Endothelial cell of hepatic sinusoid (primary cell): ENCODE measurements around the gene FRY.

Experiments used
- in situ Hi-C: cut with HindIII; loops from 2 replicates; pipeline ENCODE4 v1.10.0; 2017; ENCODE audit warnings: low sequenced_read_pairs

FRY gene

DNA sequence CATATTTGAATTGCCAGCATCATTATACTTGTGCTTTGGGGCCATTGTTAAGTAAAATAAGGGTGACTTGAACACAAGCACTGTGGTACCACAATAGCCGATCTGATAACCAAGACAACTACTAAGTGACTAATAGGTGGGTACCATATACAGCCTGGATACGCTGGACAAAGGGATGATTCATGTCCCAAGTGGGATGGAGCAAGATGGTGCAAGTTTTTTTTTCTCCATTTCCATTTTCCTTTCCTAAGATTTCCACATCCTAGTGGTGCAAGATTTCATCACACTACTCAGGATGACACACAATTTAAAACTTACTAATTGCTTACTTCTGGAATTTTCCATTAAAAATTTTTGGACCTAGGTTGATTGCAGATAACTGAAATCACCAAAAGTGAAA, 298.9 kb downstream of the FRY start:
- in situ Hi-C loops = no loop called here

DNA sequence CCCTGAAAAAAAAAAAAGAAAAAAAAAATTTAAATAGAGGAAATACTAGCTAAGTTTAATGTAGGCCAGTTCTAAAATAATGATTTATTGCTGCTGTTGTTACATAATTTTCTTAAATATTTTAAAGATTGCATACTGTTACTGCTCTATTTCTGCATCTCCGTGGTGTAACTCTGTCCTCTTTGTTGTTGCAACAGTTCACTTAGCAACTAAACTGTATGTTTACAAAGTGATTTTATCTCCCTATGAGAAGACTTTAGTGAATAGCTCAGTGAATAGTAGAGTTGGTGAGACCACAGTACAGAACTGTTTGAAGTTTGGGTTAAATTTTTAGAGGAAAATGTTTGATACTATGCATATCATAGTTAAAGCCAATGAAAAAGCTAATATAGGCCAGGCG, 303.1 kb downstream of the FRY start:
- in situ Hi-C loops = no loop called here

DNA sequence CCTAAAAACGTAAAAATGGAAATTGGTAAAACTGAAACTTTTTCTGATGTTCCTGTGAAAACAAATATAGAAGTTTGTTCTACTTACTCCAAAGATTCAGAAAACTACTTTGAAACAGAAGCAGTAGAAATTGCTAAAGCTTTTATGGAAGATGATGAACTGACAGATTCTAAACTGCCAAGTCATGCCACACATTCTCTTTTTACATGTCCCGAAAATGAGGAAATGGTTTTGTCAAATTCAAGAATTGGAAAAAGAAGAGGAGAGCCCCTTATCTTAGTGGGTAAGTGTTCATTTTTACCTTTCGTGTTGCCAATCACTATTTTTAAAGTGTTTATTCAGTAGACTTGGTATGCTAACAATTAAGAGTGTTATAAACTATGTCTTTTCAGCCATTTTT, 309.3 kb downstream of the FRY start:
- in situ Hi-C loops = no loop called here

DNA sequence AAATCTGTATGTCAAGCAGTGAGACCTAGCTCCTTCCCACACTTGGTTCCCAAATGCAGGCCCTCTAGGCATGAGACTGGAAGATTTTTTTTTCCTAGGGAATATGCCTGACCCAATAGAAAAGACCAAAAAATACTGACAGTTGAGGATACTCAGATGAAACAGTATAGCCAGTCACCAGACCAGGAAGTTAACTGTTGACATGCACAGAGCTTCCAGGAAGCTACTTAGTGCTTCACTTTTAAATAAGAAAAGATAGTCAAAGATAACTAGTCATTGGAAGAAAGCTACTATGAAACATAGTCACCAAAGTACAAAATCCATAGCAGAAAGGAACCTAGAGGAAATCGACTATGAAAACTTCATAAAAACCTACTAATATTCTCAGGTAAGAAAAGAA, 316.1 kb downstream of the FRY start:
- in situ Hi-C loops = no loop called here
